Dermis microvascular lymphatic vessel endothelial cell (primary cell): ENCODE data around the gene ABAT. TPM values are rescaled to one million over a fixed set of nuclear protein-coding genes. Genes with fewer than 3 reads are reported as not detected.

ENCODE experiments used
- DNase-seq, 2 donors: peaks; one replicate each; pipeline versions ENCODE4 v3.0.0 to v3.0.0-alpha.2; 2010; ENCODE audit warnings: low read depth in 2 of 2
- total RNA-seq: library from RNA; depleted of rRNA; stranded (reverse); fragments of >200 nt; gene quantifications from 2 replicates; pipeline ENCODE4 v1.2.1, GENCODE V29; 2014

ABAT gene
- total RNA-seq, 1 donor from 2014 or later = 1.2 TPM

- DNase-seq = no peak
Observed at GRCh38 chr16:8649829-8650554, 24.4 kb upstream of the ABAT start.

GRCh38 chr16:8651958-8652357 lies 22.5 kb upstream of the ABAT start:
- DNase-seq = peak in 1 of 2 donors; percentile 6

- DNase-seq = peak; percentile 14 to 51
Observed at GRCh38 chr16:8655184-8655717, 19.2 kb upstream of the ABAT start.

DNA sequence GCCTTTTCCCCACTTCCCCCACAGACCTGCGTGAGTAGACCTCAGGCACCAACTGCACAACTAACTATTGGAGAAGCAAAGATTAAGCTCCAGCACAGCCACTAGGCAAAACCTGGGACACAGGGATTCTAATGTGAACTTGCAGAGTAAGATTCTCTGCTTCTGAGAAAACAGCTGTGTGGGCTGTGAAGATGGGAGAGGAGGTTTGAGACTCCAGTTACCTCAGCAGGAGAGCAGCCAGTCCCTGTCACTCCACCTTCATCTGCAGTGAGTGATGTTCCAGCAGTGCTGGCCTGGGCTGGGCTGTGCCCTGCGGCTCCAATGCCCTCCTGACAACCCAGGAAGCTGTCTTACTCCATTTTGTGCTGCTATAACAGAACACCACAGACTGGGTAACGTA lies 18.0 kb upstream of the ABAT start:
- no peak for DNase-seq

DNA sequence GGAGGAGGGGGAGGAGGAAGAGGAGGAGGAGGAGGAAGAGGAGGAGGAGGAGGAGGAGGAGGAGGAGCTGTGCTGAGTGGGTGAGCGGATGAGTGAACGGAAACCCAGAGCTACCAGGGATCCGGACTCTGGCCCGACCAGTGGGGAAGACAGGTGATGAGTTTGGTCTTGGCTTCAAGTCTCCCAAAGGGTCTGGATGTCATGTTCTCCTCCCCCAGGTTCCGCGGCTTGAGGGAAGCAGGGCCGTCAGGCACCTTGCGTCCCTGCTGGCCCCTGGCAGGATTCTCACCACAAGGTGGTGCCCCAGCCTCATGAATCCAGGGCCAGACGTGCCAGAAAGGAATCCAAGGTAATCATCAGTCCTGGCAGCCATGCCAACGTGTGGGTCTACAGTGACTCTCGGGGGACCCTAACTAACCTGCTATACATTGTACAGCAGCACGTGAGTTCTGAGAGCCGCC lies 13.5 kb upstream of the ABAT start:
- DNase-seq = peak; percentile 42 to 72

- DNase-seq = no peak
Observed at GRCh38 chr16:8661703-8662102, 12.7 kb upstream of the ABAT start.

DNA sequence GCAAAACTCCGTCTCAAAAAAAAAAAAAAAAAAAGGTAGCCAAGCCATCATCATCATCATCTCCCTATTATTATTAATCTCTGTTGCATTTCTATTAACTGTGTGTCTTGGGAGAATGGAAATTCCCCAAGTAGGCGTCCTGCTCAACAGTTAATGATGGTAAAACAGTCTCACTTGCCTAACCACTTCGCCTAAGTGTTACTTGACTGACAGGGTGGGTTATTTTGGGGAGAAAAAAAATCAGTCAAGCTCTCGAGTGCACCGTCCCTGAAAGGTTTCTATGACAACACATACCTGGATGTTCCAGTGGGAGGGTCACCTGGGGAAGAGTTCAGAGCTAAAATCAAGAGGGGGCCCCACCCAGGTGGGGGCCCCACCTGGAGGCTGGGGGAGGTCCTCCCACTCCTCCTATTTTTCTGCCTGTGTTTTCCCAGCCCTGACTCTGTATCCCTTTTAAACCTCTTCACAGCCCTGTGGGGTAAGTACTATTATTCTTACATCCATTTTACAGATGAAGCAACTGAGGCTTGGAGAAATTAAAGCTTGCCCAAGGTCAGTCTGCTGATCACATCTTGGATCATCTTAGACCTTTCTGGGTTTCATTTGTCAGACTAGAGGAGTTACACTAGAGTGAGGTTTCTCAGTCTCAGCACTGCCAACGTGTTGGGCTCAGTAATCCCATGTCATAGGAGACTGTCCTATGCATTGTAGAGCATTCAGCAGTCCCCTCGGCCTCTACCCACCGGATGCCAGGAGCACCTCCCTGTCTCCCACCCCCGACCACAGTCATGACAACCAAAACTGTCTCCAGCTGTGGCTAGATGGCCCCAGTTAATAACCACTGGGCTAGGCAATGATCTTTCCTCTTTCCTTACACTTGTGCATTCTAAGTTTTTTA lies 11.0 kb upstream of the ABAT start:
- DNase-seq = no peak

- no peak for DNase-seq
Observed at GRCh38 chr16:8665529-8665928, 8.9 kb upstream of the ABAT start.

- no peak for DNase-seq
Observed at GRCh38 chr16:8667492-8667891, 6.9 kb upstream of the ABAT start.

- DNase-seq = no peak
Observed at GRCh38 chr16:8668113-8668512, 6.3 kb upstream of the ABAT start.

DNA sequence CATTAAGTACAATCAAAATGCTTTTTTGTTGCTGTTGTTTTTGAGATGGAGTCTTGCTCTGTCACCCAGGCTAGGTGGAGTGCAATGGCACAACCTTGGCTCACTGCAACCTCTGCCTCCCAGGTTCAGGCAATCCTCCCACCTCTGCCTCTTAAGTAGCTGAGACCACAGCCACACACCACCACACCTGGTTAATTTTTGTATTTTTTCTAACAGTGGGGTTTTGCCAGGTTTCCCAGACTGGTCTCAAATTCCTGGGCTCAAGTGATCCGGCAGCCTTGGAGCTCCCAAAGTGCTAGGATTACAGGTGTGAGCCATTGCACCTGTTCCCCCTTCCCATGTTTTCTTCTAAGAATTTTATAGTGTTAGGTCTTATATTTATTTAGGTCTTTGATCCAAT lies 4.9 kb upstream of the ABAT start:
- no peak for DNase-seq

DNA sequence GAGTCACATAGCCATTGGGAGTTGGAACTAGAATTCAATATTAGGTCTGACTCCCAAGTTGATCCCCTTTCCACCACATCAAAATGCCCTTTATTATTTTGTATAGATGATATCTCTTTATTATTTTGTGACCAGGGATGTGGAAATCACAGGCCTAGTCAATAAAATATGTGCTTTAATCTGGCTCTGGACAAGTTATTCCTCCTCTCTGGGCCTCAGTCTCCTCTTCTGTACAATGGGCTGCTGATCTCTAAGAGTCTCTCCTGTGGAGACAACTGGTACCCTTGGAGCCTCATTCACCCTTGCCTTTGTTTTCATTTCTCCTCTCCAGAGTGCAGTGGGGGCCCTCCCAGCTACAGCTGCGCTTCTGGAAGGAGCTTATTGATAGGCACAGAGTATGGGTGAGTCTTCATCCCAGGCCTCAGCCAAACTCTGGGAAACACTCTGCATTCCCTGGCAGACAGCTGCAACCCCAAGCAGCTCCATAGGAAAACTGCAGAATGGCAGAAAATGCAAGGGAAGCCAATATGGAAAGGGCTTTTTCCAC lies 4.3 kb upstream of the ABAT start:
- no peak for DNase-seq

- DNase-seq = no peak
Observed at GRCh38 chr16:8673611-8674412, 605 bp upstream of the ABAT start.

- DNase-seq = no peak
Observed at GRCh38 chr16:8675183-8676159, 1.1 kb downstream of the ABAT start.

GRCh38 chr16:8676160-8676547 lies 1.7 kb downstream of the ABAT start:
- DNase-seq = no peak

- no peak for DNase-seq
Observed at GRCh38 chr16:8676737-8677375, 2.4 kb downstream of the ABAT start.

DNA sequence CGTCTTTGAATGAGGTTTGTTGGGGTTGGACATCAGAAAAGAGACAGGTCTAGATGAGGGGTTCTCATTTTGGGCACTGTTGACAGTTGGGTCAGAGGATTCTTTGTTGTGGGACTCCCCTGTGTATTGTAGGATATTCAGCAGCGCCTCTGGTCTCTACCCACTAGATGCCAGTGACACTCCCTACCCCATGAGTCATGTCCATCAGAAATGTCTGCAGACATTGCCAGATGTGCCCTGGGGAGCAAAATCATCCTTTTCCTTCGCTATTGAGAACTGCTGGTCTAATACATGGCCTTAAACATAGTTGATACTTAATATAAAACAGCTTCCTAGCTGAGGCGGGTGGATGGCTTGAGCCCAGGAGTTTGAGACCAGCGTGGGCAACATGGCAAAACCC lies 3.1 kb downstream of the ABAT start:
- DNase-seq = no peak

GRCh38 chr16:8678068-8678927 lies 3.9 kb downstream of the ABAT start:
- no peak for DNase-seq

DNA sequence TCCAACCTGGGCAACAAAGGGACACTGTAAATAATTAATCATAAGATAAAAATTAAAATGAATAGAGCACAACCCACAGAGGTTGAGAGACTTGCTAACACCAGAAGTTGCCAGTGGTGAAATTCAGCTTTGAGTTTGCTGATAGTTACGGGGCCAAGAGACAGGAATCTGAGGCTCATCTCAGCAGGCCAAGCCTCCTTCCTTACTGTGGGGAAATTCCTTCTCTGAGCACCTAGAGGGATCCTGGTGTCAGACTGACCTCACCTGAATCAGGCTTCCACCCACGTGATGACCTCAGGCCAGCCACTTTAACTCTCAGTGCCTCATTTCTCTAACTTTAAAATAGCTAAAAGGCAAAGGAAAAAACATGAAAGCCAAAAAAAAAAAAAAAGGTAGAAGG lies 4.7 kb downstream of the ABAT start:
- no peak for DNase-seq
